ENCODE data around the gene NXN. TPM values are rescaled to one million over a fixed set of nuclear protein-coding genes. Genes with fewer than 3 reads are reported as not detected.
A peak's percentile ranks its signal among the peaks of the same experiment; 100 is the strongest.
"Not testable (repeated sequence)": the region's sequence is repeated elsewhere in the genome, so short reads cannot be mapped to it uniquely, and the experiment has no call there.

The NXN gene
- total RNA-seq, 4 donors from 2014 or later, result 6.6 to 28.4 (median 14.7) TPM

DNA sequence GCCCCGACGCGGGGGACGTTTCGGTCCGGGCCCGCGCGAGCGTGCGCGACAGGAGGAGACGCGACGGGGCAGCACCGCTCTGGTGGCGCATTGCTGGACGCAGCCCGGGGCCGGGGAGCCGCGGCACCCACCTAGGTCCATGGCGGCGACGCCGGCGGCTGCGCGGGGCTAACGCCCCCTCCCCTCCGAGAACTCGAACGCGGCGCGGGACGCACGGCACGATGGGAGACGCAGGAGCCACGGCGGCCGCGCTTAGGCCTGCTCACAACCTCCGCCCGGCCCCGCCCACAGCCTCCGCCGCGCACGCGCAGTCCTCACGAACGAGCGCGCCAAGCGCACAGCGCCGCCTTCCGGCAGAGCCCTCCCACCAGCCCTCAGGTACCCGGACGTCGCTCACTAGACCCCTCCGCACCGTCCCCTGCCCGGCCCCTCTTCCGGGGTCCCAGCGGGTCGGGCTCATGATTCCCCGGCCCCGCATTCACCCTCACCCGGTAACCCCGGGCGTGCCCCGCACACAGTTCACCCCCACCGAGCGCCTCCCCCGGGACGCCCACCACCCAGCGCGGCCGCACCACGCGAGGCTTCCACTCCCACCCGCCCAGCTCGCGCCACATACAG, 227.5 kb downstream of the NXN start, which contains the start of gene GEMIN4:
Gene GEMIN4 (minus strand): TSS at position 263 of the 618 bp plus-strand sequence. CDS start 122 bp downstream, at position 141.
- H3K27me3 ChIP-seq, result no peaks in the 10 kb centered on the region
- WGBS, 2 donors, result 0 to 2% methylated on average over 51 to 62 of the region's 87 CpGs
- H3K4me1 ChIP-seq, result peaks cover 0 to 26% (median 14%) of the 10 kb centered on the region in 4 donors
- peaks cover 0 to 26% (median 6%) of the 10 kb centered on the region in 3 donors for H3K36me3 ChIP-seq
- H3K4me3 ChIP-seq, result peak within 1 kb of the TSS; percentile 72 to 93 (median 87)
- peak; percentile 85 to 93 for DNase-seq (ENCODE audit: low spot score in 2 of 2)
- TF ChIP-seq POLR2A (IDR thresholded peaks at IDR 0.05), result peak; percentile 64 to 78
- TF ChIP-seq, protein P1, sequence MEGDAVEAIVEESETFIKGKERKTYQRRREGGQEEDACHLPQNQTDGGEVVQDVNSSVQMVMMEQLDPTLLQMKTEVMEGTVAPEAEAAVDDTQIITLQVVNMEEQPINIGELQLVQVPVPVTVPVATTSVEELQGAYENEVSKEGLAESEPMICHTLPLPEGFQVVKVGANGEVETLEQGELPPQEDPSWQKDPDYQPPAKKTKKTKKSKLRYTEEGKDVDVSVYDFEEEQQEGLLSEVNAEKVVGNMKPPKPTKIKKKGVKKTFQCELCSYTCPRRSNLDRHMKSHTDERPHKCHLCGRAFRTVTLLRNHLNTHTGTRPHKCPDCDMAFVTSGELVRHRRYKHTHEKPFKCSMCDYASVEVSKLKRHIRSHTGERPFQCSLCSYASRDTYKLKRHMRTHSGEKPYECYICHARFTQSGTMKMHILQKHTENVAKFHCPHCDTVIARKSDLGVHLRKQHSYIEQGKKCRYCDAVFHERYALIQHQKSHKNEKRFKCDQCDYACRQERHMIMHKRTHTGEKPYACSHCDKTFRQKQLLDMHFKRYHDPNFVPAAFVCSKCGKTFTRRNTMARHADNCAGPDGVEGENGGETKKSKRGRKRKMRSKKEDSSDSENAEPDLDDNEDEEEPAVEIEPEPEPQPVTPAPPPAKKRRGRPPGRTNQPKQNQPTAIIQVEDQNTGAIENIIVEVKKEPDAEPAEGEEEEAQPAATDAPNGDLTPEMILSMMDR (IDR thresholded peaks at IDR 0.05), result peak; percentile 98 to 99 (median 98)
- TF ChIP-seq EP300 (IDR thresholded peaks at IDR 0.05), result peak in 1 of 2 donors; percentile 90
- H3K9me3 ChIP-seq, result no peaks in the 10 kb centered on the region
- H3K27ac ChIP-seq, result peak within 1 kb of the TSS; percentile 83 to 92 (median 88)

DNA sequence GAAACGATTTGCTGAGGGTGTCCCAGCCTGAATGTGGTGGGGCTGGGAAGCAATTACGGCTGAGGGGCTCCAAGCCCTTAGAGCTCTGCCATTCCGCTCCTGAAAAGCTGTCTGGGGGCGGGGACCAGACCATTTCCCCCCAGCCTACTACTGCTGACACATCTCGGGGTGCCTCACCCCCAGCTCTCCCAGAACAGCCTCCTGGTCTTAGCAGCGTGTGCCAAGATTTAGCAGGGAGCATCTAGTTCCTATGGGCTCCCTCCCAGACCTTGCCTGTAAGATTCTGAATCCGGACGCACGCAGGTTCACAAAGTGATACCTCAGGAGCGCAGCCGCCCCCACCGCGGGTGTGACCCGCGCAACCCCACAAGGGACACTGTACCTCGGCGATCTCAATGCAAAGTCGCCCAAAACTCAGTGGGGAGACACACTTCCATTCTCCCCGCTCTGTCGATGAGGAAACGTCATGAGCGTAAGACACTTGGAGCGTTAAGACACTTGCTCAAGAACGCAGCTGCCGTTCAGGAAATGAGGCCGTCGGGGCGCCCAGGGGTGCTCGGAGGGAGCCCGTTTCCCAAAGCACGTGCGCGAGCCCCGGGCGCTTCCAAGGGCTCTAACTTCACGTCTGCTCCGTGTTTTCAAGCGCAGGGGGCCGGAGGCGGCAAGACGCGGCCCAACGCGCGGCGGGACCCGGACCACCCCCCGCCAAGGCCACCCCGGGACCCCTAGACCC, 228.1 kb downstream of the NXN start:
- Histone ChIP-seq H3K4me3 (peak overlapping the region; percentile 72 to 93 (median 87)), H3K27me3 (no peaks in the 10 kb centered on the region), H3K9me3 (no peaks in the 10 kb centered on the region), H3K36me3 (peaks cover 0 to 26% (median 11%) of the 10 kb centered on the region in 3 donors), H3K27ac (peak overlapping the region in 3 of 4 donors; percentile 83 to 92 (median 92)), H3K4me1 (peaks cover 0 to 26% (median 14%) of the 10 kb centered on the region in 4 donors)
- 1 to 3% methylated on average over 14 to 17 of the region's 49 CpGs for WGBS, 2 donors
- DNase-seq (ENCODE audit: low spot score in 2 of 2), result no peak
- TF ChIP-seq, protein P1 (IDR thresholded peaks at IDR 0.05), result no peak
- TF ChIP-seq POLR2A (IDR thresholded peaks at IDR 0.05), result no peak
- no peak for TF ChIP-seq EP300 (IDR thresholded peaks at IDR 0.05)

DNA sequence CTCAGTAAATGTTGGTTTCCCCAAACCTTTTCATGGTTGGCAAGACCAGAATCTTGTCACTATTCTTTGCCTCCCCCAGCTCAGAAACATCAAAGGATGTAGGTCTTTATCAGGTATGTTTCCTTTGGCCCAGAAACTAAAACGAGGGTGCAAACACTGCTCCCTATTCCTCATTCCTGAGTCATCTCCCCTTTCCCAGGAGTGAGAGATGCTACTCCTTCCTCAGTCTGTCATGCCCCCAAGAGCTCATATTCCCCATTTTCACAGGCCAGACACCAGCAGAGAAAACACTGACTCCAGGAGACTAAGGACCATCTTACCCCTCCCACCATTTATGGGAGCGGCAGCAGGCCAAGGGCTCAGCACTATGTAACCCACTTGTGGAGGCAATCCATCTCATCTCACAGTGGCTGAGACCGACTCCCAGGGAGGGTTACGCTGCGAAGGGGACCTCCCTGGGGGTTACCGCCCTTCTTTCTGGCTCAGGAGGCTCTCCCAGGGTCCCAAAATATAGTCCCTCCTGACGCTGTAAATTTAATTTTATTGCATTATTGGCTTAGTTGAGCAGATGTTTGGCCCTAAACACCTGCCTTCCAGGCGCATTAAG, 229.0 kb downstream of the NXN start:
- peak overlapping the region in 1 of 4 donors; percentile 72 for H3K4me3 ChIP-seq
- WGBS, 2 donors, result 69 to 83% methylated on average over 8 of the region's 8 CpGs
- no peaks in the 10 kb centered on the region for H3K27me3 ChIP-seq
- no peaks in the 10 kb centered on the region for H3K9me3 ChIP-seq
- no peak for DNase-seq (ENCODE audit: low spot score in 2 of 2)
- H3K27ac ChIP-seq, result no peak overlapping the region
- TF ChIP-seq, protein P1 (IDR thresholded peaks at IDR 0.05), result no peak
- TF ChIP-seq EP300 (IDR thresholded peaks at IDR 0.05), result no peak
- TF ChIP-seq POLR2A (IDR thresholded peaks at IDR 0.05), result no peak
- peaks cover 0 to 32% (median 18%) of the 10 kb centered on the region in 3 donors for H3K36me3 ChIP-seq
- H3K4me1 ChIP-seq, result peaks cover 0 to 26% (median 14%) of the 10 kb centered on the region in 4 donors

- Histone ChIP-seq H3K36me3 (peaks cover 0 to 44% (median 29%) of the 10 kb centered on the region in 3 donors), H3K4me1 (peaks cover 0 to 26% (median 14%) of the 10 kb centered on the region in 4 donors)
- not testable (repeated sequence) for H3K27me3 ChIP-seq; H3K27ac ChIP-seq; H3K4me3 ChIP-seq; DNase-seq (ENCODE audit: low spot score in 2 of 2); H3K9me3 ChIP-seq
- 71 to 100% methylated on average over 4 of the region's 7 CpGs for WGBS, 2 donors
These were observed 230.2 kb downstream of the NXN start for GRCh38 chr17:749359-749758.

Small RNA genes within 50 kb of the gene (small RNA-seq; reads per million reads assigned to genes)
- not detected for gene MIR3183

Other genes with a start within 250 kb of the NXN start
- gene TLCD3A, start 247.2 kb downstream of the NXN start, total RNA-seq, result 1 to 10 TPM; 3.9 to 6.3 (median 5.8) TPM
- 10 to 100 TPM in 3 of 4 donors, 1 to 10 TPM in 1; 9.9 to 29.0 (median 15.9) TPM for gene GEMIN4, start 227.5 kb downstream of the NXN start, total RNA-seq
- gene GLOD4, start 197.5 kb downstream of the NXN start, total RNA-seq, result 10 to 100 TPM; 28.6 to 53.7 (median 37.0) TPM
- 10 to 100 TPM; 18.6 to 29.1 (median 24.8) TPM for gene MRM3, start 197.4 kb downstream of the NXN start, total RNA-seq
- gene TIMM22, start 17.4 kb upstream of the NXN start, total RNA-seq, result 10 to 100 TPM; 11.1 to 18.4 (median 14.7) TPM
- gene ABR, start 200.2 kb upstream of the NXN start, total RNA-seq, result 100 to 1,000 TPM in 2 of 4 donors, 10 to 100 TPM in 2; 88.8 to 193 (median 133) TPM

All from tibial nerve (tissue), 4 donors.